ENCODE measurements around the gene CUL3. TPM values are rescaled to one million over a fixed set of nuclear protein-coding genes. Genes with fewer than 3 reads are reported as not detected.
A peak's percentile ranks its signal among the peaks of the same experiment; 100 is the strongest.
"Not testable (repeated sequence)": the region's sequence is repeated elsewhere in the genome, so short reads cannot be mapped to it uniquely, and the experiment has no call there.

Gene CUL3
- total RNA-seq, 1 donor from 2014 or later, result 74.4 TPM

DNA sequence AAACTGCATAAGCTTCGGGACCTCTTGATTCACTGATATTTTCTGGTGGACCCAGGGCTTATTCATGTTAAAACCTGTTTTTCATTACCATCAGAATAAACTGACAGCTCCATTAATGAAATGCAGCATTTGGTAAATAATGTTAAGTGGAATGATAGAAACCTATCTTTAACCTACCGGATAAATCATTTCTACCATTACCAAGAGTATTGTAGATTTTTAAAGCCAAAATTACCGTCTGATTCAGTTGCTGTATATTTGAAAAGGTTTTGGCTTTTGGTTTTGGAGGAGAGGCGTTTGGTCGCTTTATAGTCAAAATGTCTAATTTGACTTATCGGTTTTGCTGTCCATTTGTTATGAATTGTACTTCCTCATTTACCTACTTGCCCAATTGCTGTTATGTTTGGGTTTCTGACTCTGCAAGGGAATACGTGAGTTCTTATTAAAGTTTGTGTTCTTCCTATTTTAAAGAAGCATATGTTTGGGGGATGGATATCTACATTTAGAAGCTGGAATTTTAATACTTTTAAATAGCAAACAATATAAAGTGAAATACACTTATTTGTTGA lies 1.0 kb upstream of the CUL3 start:
- peak overlapping the region; percentile 73 for H3K27ac ChIP-seq (replicated peaks)
- peaks cover 46% of the 10 kb centered on the region for H3K4me1 ChIP-seq
- peak overlapping the region; percentile 85 for H3K4me3 ChIP-seq
- H3K27me3 ChIP-seq (ENCODE audit: low read depth), result no peaks in the 10 kb centered on the region
- TF ChIP-seq, protein P1, sequence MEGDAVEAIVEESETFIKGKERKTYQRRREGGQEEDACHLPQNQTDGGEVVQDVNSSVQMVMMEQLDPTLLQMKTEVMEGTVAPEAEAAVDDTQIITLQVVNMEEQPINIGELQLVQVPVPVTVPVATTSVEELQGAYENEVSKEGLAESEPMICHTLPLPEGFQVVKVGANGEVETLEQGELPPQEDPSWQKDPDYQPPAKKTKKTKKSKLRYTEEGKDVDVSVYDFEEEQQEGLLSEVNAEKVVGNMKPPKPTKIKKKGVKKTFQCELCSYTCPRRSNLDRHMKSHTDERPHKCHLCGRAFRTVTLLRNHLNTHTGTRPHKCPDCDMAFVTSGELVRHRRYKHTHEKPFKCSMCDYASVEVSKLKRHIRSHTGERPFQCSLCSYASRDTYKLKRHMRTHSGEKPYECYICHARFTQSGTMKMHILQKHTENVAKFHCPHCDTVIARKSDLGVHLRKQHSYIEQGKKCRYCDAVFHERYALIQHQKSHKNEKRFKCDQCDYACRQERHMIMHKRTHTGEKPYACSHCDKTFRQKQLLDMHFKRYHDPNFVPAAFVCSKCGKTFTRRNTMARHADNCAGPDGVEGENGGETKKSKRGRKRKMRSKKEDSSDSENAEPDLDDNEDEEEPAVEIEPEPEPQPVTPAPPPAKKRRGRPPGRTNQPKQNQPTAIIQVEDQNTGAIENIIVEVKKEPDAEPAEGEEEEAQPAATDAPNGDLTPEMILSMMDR (IDR thresholded peaks at IDR 0.05; ENCODE audit: borderline replicate concordance), result no peak
- no peaks in the 10 kb centered on the region for H3K36me3 ChIP-seq
- no peaks in the 10 kb centered on the region for H3K9me3 ChIP-seq (replicated peaks)
- intact Hi-C loops (cut with micrococcal nuclease), result no loop called here
- DNase-seq, result no peak

DNA sequence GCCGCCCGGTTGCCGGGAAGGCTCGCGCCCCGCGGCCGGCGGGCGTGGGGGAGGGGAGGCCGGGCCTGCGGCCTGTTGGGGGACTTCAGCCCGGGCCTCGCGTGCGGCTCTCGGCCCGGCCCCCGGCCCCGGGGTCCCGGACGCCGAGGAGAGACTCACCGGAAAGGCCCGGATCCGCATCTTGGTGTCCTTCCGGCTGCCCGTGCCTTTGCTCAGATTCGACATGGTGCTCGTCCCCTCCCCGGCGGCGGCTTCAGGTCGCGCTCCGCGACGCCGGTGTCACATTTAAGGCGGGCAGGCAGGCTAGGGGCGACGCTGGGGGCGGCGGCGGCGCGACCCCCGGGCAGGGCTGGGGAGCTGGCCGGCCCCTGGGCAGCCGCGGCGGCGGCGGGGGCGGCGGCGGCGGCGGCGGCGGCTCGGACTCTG lies 365 bp downstream of the CUL3 start:
- Histone ChIP-seq H3K4me3 (peak overlapping the region; percentile 85), H3K4me1 (peaks cover 60% of the 10 kb centered on the region), H3K27me3 (ENCODE audit: low read depth) (no peaks in the 10 kb centered on the region), H3K9me3 (replicated peaks) (no peaks in the 10 kb centered on the region), H3K36me3 (no peaks in the 10 kb centered on the region), H3K27ac (replicated peaks) (peak overlapping the region; percentile 91)
- intact Hi-C loops (cut with micrococcal nuclease), result no loop called here
- DNase-seq, result peak; percentile 55
- TF ChIP-seq, protein P1 (IDR thresholded peaks at IDR 0.05; ENCODE audit: borderline replicate concordance), result no peak

DNA sequence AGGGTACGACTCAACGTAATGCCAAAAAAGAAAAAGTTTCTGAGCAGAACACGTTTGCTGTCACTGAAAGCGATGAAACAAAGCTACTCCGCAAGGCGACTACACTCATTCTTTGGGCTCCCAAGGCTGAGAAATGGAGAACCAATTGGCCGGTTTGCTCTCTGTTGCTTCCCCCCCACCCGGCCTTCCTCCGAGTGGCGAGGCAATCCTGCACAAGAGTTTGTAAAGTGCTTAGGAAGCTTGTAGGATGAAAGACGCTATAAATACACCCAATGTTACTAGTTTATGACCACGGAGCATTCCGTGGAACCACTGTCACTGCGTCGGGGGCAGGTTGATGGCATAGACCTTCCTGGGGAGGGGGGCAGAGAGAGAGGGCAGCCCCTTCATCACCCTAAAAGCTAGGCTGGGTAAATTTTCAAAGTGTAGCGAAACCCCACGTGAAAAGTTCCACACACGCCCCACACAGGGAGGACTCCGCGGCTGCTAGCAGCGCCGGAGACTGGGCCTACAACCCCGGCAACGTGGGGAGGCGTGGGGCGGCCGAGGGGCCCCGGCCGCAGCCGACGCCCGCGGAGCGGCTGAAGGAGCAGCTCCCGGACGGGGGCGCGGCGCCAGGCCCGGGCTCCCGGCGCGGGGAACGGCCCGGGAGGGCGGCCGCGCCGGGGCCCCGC lies 915 bp downstream of the CUL3 start:
- no peaks in the 10 kb centered on the region for H3K9me3 ChIP-seq (replicated peaks)
- peak overlapping the region; percentile 85 for H3K4me3 ChIP-seq
- H3K27me3 ChIP-seq (ENCODE audit: low read depth), result no peaks in the 10 kb centered on the region
- intact Hi-C loops (cut with micrococcal nuclease), result no loop called here
- peak; percentile 30 for DNase-seq
- peaks cover 65% of the 10 kb centered on the region for H3K4me1 ChIP-seq
- TF ChIP-seq, protein P1 (IDR thresholded peaks at IDR 0.05; ENCODE audit: borderline replicate concordance), result no peak
- H3K36me3 ChIP-seq, result no peaks in the 10 kb centered on the region
- H3K27ac ChIP-seq (replicated peaks), result peak overlapping the region; percentile 91

DNA sequence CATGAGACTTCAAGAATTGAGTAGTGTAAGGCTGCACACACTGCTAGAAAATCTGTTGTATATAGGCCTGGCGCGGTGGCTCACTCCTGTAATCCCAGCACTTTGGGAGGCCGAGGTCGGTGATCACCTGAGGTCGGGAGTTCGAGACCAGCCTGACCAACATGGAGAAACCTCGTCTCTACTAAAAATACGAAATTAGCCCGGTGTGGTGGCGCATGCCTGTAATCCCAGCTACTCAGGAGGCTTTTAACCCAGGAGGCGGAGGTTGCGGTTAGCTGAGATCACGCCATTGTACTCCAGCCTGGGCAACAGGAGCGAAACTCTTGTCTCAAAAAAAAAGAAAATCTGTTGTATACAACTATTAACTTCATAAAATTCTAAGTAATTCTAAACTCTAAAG lies 2.1 kb downstream of the CUL3 start:
- H3K4me1 ChIP-seq, result peaks cover 78% of the 10 kb centered on the region

DNA sequence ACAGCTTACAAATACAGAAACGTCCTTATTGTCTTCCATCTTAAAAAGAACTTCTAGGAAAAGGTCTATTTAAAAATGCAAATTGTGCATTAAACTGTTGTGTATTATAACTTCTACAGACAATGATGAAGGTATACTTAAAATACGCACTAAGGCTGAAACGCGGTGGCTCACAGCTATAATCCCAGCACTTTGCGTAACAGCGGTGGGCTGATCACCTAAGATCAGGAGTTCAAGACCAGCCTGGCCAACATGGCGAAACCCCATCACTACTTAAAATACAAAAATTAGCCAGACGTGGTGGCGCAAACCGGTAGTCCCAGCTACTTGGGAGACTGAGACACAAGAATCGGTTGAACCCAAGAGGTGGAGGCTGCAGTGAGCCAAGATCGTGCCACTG lies 4.9 kb downstream of the CUL3 start:
- intact Hi-C loops (cut with micrococcal nuclease), result no loop called here
- H3K9me3 ChIP-seq (replicated peaks), result no peaks in the 10 kb centered on the region
- TF ChIP-seq, protein P1 (IDR thresholded peaks at IDR 0.05; ENCODE audit: borderline replicate concordance), result no peak
- H3K4me3 ChIP-seq, result no peak overlapping the region
- no peaks in the 10 kb centered on the region for H3K36me3 ChIP-seq
- no peaks in the 10 kb centered on the region for H3K27me3 ChIP-seq (ENCODE audit: low read depth)
- no peak for DNase-seq
- no peak overlapping the region for H3K27ac ChIP-seq (replicated peaks)
- peaks cover 90% of the 10 kb centered on the region for H3K4me1 ChIP-seq

More for the DNA sequence above, 2.1 kb downstream of the CUL3 start:
- H3K9me3 ChIP-seq (replicated peaks); H3K27me3 ChIP-seq (ENCODE audit: low read depth); H3K36me3 ChIP-seq; intact Hi-C loops (cut with micrococcal nuclease); H3K27ac ChIP-seq (replicated peaks); DNase-seq: not testable (repeated sequence)
- H3K4me3 ChIP-seq, result peak overlapping the region; percentile 85

DNA sequence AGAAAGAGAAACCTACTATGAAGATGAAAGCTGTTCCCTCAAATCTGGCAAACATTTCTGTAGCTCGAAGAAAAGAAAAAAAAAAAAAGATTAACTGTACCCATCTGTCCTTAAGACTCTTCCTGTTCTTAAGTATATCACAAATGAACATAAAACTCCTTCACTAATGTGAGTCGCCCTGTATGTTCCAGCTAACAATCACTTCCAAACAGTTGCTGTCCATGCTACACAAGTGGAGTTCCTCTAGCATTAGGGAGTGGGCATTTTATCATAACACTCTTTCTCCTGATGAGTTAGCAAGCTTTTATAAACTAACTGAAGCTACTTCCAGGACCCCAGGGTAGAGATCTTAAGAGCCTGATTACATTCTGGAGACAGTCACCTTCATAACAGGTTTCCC lies 5.8 kb downstream of the CUL3 start:
- H3K36me3 ChIP-seq, result no peaks in the 10 kb centered on the region
- no peaks in the 10 kb centered on the region for H3K27me3 ChIP-seq (ENCODE audit: low read depth)
- no peaks in the 10 kb centered on the region for H3K9me3 ChIP-seq (replicated peaks)
- H3K4me1 ChIP-seq, result peaks cover 98% of the 10 kb centered on the region
- H3K27ac ChIP-seq (replicated peaks), result no peak overlapping the region
- no peak overlapping the region for H3K4me3 ChIP-seq
- TF ChIP-seq, protein P1 (IDR thresholded peaks at IDR 0.05; ENCODE audit: borderline replicate concordance), result no peak
- no peak for DNase-seq
- intact Hi-C loops (cut with micrococcal nuclease), result no loop called here

Measured in left ventricle myocardium inferior (tissue), 1 donor.